Caki2 (cell line): ENCODE results near the gene DDX11. TPM values are rescaled to one million over a fixed set of nuclear protein-coding genes. Genes with fewer than 3 reads are reported as not detected.
"Not testable (repeated sequence)": the region's sequence is repeated elsewhere in the genome, so short reads cannot be mapped to it uniquely, and the experiment has no call there.

Source experiments
- DNase-seq: peaks from one replicate; pipeline ENCODE4 v3.0.0-alpha.2; 2015; ENCODE audit warnings: low read depth
- in situ Hi-C: cut with HindIII; loops from 2 replicates; pipeline ENCODE4 v1.10.0; 2016; ENCODE audit warnings: low sequenced_read_pairs, low pct_unique_long_range_greater_than_20kb, mixed read lengths
- total RNA-seq: library from RNA; depleted of rRNA; stranded (reverse); fragments of >200 nt; shearing (Covaris generic); gene quantifications from 2 replicates; pipeline ENCODE4 v1.2.3, GENCODE V29; 2014; ENCODE audit warnings: low replicate concordance

DDX11 gene
- total RNA-seq, 1 experiment from 2014 or later = 33.7 TPM

DNA sequence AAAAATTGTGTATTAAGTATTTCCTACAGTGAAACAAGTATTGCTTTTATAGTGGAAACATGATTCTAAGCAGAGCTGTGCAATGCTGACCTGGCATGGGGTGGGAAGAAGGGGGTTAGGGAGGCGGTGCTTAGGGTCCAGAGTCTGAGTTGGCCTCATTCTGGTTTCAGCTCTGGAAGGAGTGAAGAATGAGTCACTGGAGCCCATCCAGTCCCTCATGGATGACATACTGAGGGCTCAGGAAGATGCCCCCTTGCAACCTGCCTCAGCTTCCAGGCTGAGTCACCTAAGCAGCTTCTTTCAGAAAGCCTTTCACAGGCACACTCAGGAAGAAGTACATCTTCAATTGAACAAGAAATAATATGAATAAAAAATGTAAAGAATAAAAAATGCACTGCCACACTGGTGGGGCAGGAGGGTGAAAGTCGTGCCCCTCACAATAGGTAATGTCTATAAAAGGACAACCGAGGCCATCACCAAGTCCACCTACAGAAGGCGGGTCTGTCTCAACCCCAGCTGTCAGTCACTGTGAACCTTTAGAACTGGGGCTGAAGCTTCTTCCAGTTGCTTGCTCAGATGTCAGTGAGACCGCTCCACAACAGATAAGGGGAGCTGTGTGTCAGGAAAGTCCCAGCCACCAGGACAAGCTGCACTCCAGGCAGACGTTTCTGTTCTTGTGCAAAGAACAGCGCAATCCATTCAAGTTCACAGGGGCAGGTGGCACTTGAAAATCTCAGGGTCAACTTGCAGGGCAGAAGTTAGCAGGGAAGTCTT, 20.8 kb upstream of the DDX11 start:
- in situ Hi-C loops = not testable (repeated sequence)
- peak; percentile 49 for DNase-seq

DNA sequence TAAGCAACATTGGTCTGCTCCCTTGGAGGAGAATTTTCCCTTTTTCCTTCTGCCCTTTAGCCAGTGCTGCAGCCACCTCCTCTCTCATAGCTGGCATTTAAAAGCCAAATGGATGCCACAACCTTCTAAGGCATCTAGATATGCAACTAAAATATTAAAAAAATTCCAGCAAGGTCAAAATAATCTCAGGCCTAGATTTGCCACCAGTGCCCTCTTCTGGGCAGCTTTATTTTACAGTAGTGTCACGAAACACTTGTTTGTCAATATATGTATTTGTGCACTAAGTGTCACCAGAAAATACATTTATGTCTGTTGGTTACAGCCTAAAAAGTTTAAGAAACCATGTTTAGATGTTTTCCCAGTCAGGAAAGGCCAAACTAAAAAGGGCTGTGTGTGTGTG, 19.7 kb upstream of the DDX11 start:
- DNase-seq, in situ Hi-C loops: not testable (repeated sequence)

DNA sequence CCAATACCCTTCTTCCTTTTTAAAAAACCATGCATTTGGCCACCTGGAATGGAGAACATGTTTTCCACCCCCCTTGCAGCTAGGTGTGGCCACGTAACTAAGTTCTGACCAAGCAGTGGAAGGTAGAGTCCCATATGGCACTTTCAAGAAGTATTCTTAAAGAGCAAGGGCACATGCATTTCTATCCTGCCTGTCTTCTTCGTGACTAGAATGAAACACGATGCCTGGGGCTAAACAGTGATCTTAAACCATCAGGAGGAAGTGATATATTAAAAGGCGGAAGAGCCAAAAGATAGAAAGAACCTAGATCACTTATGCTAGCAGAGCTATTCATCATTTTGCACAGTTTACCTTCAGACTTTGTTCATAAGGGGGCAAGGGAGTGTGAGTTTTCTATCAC, 16.0 kb upstream of the DDX11 start:
- in situ Hi-C loops = no loop called here
- DNase-seq = no peak

DNA sequence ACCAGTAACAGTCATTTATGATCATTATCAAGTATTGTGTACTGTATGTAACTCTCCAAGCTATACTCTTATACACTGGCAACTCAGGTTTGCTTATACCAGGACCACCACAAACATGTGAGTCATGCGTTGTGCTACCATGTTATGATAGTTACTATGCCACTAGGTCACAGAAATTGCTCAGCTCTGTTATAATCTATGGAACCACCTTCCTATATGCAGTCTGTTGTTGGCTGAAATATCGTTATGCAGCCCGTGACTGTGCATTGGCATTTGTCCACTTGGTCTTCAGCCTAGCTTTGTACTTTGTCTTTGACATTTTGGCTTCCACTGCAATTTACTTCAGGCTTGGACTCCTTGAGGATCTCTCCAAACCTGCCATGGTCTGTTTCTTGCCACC, 7.5 kb upstream of the DDX11 start:
- in situ Hi-C loops, DNase-seq: not testable (repeated sequence)

DNA sequence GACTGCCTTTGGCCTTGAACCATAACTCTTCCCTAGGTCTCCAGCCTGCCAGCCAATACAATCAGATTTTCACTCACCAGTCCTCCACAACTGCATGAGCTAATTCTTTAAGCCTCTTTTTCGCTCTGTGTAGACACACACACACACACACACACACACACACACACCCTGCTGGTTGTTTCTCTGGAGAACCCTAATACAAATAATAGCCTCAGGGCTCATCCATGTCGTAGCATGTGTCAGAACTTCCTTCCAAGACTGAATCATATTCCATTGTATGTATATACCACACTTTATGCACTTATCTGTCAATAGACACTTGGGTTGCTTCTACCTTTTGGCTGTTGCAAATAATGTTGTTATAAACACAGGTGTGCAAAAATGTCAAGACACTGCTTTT, 6.0 kb upstream of the DDX11 start:
- in situ Hi-C loops, DNase-seq: not testable (repeated sequence)

DNA sequence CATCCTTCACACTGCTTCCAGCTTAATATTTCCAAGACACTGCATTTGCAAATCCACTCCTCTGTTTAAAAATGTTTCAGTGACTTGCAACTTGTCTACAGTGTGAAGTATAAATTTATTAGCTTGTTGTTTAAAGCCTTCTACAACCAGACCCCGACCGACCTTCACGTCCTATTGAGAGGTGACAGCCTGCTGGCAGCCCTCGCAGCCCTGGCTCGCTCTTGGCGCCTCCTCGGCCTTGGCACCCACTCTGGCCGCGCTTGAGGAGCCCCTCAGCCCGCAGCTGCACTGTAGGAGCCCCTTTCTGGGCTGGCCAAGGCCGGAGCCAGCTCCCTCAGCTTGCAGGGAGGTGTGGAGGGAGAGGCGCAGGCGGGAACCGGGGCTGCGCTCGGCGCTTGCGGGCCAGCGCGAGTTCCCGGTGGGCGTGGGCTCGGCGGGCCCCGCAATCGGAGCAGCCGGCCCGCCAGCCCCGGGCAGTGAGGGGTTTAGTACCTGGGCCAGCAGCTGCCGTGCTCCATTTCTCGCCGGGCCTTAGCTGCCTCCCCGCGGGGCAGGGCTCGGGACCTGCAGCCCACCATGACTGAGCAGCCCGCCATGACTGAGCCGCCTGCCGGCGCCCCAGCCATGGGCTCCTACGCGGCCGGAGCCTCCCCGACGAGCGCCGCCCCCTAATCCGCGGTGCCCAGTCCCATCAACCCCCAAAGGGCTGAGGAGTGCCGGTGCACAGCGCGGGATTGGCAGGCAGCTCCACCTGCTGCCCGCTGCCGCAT, 2.5 kb upstream of the DDX11 start:
- in situ Hi-C loops, DNase-seq: not testable (repeated sequence)

DNA sequence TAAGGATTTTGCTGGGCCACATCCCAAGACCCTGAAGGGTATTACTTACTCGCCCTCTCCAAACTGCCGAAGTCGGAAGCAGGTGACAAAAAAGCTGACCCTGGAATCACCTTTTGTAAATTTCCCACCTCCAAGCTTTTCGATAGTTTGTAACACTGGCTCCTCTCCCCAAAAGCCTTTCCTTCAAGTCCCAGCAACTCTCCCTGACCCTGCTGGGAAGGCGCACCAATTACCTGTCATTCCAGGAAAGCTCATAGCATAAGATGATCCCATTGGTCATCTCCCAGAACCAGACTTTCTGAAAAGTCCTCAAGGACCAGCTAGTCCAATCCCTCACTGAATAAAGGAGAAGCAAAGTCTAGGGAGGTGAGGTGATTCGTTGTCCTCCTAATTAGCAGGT, 698 bp upstream of the DDX11 start:
- DNase-seq, in situ Hi-C loops: not testable (repeated sequence)

DNA sequence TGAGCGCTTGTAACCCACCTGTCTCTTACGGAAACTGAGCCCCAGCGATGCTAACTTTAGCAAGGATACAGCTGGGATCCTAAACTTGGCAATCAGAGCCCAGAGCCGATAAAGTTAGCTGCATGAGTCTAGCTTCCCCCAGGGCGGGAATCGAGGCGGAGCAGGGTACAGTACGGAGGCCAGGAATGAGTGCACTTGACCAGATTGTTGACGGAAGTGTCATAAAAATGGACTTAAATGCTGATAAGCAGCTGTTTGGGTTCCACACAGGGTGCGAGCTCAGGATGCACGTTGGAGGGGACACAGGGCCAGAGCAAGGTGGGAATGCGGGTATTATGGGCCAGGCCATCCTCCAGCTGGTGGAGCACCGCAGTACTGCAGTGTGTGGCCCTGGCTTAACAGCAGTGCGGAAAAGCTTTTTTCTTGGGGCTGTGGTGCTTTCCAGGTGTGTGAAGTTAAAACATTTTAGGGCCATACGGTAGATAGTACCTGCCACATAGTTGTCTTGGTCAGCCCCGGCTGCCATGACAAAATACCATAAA, 744 bp downstream of the DDX11 start:
- DNase-seq, in situ Hi-C loops: not testable (repeated sequence)

DNA sequence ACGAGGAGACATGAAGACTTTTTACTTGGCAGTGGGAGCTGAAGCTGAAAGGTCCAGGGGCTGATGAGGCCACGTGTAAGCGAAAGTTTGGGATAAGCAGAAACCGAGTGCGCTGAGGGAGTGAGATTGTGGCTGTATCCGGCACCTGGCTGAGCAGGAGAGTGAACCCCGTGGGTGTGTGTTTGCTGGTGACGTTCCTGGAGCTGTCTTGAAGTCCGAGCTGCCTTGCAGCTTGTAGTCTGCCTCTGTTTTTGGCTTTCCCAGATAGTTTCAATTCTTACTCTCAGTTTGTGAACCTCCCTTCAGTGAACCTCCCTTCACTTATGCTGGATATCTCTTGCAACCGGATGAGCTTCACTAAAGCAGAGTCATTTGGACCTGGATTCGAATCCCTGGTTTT, 2.5 kb downstream of the DDX11 start:
- DNase-seq, in situ Hi-C loops: not testable (repeated sequence)

DNA sequence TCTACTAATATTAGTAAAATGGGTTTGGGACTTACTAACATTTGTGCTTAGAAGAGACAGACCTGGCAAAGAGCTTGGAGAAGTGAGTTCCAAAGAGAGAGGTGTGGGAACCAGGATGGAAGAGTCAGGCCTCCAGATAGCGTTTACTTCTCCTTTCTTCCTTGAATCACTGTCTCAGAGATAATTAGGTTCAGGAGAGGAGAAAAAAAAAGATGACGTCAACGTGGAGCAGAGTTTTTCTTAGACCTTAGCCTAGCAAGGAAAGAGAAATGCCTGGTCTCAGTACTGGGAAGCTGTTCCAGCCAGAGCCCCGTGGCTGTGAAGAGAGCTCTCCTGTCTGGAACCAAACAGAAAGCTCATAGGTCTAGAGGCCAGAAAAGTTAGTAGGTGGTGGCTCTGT, 3.4 kb downstream of the DDX11 start:
- DNase-seq, in situ Hi-C loops: not testable (repeated sequence)

DNA sequence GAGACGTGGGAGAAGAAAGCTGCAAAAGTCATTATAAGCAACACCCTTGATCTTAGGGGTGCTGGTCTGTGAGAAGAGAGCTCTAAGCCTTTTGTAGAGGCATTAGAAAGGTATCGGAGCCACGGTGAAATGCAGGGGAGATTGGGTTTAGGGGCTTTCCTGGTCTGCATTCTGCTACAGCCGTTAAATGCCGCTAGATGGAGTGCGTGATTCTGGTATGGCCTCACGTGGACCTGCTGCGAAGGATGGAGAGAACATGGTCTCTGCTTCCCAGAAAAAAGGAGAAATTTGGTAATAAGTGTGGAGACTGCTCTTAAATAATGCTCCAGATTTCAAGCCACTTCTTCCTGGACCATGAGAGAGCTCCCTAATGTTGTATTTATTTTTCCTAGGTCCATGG, 4.3 kb downstream of the DDX11 start:
- in situ Hi-C loops = not testable (repeated sequence)
- peak; percentile 56 for DNase-seq

DNA sequence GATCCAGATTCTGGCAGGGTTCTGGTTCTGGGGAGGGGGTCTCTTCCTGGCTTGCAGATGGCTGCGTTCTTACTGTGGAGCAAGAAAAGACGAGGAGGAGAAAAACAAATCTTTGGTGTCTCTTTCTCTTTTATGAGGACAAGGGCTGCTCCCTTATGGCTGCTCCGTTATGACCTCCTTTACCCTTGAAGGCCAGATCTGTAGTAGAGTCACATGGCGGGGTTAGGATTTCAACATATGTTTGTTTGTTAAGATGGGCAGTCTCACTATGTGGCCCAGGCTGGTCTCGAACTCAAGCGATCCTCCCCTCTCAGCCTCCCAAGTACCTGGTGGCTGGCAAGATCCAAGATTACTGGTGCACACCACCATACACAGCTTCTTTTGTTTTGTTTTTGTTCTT, 5.8 kb downstream of the DDX11 start:
- DNase-seq, in situ Hi-C loops: not testable (repeated sequence)

DNA sequence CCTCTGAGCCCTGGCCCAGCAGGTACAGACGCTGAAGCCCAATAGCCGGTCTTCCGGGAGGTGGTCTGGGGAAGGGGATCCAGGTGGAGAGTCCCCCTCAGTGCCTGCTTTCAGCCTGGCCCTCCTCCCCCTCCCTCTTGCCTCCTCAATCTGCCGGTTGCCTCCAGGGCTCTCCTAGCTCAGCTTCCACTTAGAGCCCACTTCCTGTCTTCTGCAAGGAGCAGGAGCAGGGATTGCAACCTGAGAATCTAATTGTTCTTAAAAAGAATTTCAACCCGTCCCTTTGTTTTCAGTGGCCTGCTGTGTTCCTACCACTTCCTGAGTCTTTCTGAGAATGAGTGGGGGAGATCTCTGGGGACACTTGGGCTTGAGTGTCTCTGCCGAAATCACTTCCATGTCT, 6.6 kb downstream of the DDX11 start:
- DNase-seq = not testable (repeated sequence)

DNA sequence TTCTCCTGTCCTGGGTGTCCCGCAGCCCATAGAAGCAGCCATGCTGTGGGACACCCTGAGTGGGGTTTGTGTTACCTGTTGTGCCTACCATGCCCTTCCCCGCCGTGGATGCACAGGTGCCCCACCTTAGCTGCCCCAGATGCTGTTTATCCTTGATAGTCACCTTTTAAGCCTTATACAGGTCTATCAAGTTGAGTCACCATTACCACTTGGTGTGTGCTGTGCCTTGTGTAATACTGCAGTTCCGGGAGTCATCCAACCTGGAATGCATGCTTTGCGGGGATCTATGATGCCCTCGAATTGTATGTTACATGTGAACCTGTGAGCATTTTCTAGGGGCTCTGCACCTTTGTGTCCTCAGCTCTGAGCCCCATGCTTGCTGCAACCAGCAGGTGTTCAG, 7.6 kb downstream of the DDX11 start:
- DNase-seq, in situ Hi-C loops: not testable (repeated sequence)

More for the DNA sequence above, 6.6 kb downstream of the DDX11 start:
- in situ Hi-C loops = not testable (repeated sequence)

DNA sequence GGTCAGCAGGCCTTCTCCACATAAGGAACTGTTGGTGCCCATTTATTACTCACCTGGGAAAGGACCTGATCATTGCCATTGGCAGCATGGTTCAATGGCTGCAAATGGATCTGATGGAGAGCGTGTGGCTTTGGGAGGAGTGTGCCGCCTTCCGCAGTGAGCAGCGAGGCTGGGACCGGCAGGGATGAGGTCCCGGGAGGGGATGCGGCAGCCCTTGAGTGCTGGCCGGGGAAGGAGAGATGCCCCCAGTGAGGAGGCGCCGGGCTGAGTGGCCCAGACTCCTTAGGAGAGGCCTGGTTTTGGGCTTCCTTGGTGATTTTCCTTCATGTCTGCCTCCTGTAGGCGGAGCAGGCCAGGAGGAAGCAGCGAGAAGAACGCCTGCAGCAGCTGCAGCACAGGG, 10.6 kb downstream of the DDX11 start:
- in situ Hi-C loops, DNase-seq: not testable (repeated sequence)

DNA sequence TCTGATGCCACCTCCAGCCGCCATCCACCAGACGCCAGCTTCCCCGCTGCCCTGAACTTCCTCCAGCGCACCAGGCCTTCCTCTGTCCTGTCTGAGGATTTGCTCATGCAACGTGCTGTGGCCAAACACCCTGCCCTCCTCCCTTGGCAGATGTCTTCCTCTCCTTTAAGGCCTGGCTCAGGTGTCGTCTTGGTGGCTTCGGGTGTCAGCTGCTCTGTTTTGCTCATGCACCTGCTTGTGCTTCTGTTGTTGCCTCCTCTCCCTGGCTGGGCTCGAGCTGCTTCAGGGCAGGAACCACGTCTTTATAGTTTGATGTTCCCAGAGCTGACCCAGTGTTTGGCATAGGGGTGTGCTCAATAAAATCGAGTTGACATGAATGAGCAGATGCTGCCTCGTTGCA, 12.4 kb downstream of the DDX11 start:
- in situ Hi-C loops, DNase-seq: not testable (repeated sequence)

DNA sequence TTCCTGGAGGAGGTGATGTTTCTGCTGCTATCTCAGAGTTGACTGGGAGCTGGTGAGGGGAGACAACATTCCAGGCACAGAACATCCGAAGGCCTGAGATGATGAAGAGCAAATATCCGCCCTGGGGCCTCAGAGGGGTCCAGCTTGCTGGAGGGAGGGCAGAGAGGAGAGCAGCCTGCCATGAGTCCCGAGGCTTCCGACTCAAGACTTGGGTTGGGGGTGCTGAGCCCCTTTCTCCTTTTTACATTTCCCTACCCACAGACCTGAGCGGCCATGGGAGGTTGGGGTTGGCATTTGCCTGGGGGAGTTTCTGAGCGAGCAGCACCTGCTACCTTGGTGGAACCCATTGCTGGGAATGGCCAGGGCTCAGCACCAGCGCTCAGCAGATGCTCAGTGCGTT, 13.8 kb downstream of the DDX11 start:
- DNase-seq, in situ Hi-C loops: not testable (repeated sequence)

DNA sequence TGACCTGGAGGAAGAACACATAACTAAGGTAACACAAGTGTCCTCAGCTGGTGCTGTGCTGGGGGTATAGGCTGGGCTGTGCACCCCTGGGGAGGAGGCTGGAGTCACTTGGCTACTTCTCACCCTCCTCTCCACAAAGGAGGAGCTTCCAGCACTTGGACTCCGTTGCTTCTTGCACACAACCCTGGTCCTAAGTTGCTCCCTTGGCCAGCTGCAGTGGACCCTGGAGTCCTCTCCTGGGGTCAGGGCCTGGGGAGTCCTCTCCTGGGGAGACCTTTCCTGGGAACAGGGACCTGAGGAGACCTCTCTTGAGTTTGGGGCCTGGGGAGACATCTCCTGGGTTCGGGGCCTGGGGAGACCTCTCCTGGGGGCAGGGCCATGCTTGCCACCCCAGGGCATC, 14.3 kb downstream of the DDX11 start:
- DNase-seq, in situ Hi-C loops: not testable (repeated sequence)

DNA sequence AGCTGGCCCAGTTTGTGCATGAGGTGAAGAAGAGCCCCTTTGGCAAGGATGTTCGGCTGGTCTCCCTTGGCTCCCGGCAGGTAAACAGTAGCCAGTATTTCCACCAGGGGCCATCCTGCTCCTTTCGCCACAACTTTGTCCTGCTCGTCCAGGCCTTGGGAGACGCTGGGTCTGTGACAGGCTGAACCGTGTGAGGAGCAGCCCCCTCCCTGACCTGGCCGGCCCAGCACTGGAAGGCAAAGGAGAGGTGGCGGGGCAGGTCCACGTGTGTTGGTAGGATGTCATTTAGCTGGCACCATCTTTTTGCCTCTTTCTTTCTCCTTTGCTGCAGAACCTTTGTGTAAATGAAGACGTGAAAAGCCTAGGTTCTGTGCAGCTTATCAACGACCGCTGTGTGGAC, 15.4 kb downstream of the DDX11 start:
- DNase-seq = no peak
- in situ Hi-C loops = no loop called here
